ENCODE measurements around the gene STAMBPL1.

- TF ChIP-seq CTCF (IDR thresholded peaks at IDR 0.05; ENCODE audit: extremely low read depth in 1 of 2, insufficient read depth in 1 of 2, low read depth in 1 of 2, low read length in 2 of 2) (no peak), MAX (IDR thresholded peaks at IDR 0.05; ENCODE audit: insufficient read depth, insufficient read length) (no peak), POLR2AphosphoS5 (IDR thresholded peaks at IDR 0.05; ENCODE audit: insufficient read depth, low read depth, low read length) (no peak), POLR2A (IDR thresholded peaks at IDR 0.05; ENCODE audit: low read depth, low read length) (no peak), EZH2 (IDR thresholded peaks at IDR 0.05; ENCODE audit: borderline replicate concordance, low read depth, low read length, severe bottlenecking) (no peak), MYC (IDR thresholded peaks at IDR 0.05; ENCODE audit: low read depth, low read length) (no peak), FOS (IDR thresholded peaks at IDR 0.05; ENCODE audit: borderline replicate concordance, insufficient read depth, low read length) (no peak), JUN (IDR thresholded peaks at IDR 0.05; ENCODE audit: borderline replicate concordance, insufficient read depth, insufficient read length, low read depth) (no peak), GATA2 (IDR thresholded peaks at IDR 0.05; ENCODE audit: insufficient read depth, insufficient read length, low read depth, low read length) (no peak)
Measured at GRCh38 chr10:88952647-88953111, 72.6 kb downstream of the STAMBPL1 start, which contains the start of gene ACTA2.

Measured in endothelial cell of umbilical vein (primary cell).